ENCODE results near the gene PHKG1. TPM values are rescaled to one million over a fixed set of nuclear protein-coding genes. Genes with fewer than 3 reads are reported as not detected.
"Not testable (repeated sequence)": the region's sequence is repeated elsewhere in the genome, so short reads cannot be mapped to it uniquely, and the experiment has no call there.

The PHKG1 gene
- total RNA-seq (2022) (1.2 and 2.4 TPM in 2 replicates), Bru-seq, nascent RNA (percentile 38 among the genes with signal in this experiment), BruChase-seq, experiment 1, labeled RNA remaining after a 6-hour chase (percentile 62 among the genes with signal in this experiment), BruChase-seq, experiment 2, labeled RNA remaining after a 2-hour chase (percentile 50 among the genes with signal in this experiment)
- long read RNA-seq, partial matches to known transcripts: 0 of 2 reads
- long read RNA-seq, other reads (novel, unspliced or antisense): 2 of 2 reads

DNA sequence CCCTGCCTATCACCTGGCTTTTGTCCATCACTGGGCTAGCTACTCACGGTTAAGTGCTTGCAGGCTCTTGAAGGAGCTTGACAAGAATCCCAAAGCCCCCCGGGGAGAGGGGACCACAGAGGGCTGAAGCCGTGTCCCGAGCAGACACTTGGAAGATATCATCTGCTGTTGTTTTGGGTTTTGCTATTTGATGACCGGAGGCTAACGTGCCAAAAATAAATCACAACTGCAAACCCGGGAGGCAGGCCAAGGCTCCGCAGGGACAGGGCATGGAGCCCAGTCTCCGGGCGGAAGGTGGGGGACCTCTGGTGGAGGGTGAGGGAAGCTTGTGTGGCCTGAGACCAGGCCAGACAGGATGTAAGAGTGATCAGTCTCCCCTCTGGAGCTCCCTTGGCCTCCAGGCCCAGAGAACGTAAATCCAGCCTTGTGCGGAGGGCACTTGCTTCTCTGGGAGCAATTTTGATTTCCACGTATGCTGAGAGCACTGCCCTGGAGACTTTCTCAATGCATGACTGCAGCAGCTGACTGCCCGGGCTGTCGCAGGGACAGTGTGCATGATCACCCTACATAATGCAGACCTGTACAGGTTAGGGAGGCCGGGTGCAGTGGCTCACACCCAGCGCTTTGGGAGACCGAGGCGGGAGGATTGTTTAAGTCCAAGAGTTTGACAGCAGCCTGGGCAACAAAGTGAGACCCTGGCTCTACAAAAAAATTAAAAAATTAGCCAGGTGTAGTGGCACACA lies at the start of gene PHKG1:
TSS of gene PHKG1 (minus strand) at position 164 of the 743 bp plus-strand sequence. CDS start 4,011 bp downstream, outside the sequence.
- BruUV-seq (replicated peaks): no TSS peak
- H3K36me3 Mint-ChIP-seq (ENCODE audit: insufficient read depth, unreplicated experiment): peaks cover 6% of the 10 kb centered on the region
- H3K4me3 Mint-ChIP-seq (ENCODE audit: unreplicated experiment): no peak within 1 kb of the TSS
- ChIA-PET POLR2A (interaction anchor here (0.6 to 1.3 kb wide), 4 partner anchors 13 to 126 kb away, joined by 3 to 5 read pairs (median 3); no protein-coding TSS in a partner anchor), CTCF (interaction anchor here (0.7 to 3.3 kb wide), 16 partner anchors 9 to 960 kb away, joined by 3 to 19 read pairs (median 4); partner anchors contain the start of gene CHCHD2)
- H3K27ac Mint-ChIP-seq (ENCODE audit: low read depth, unreplicated experiment): no peak within 1 kb of the TSS
- H3K9me3 Mint-ChIP-seq (ENCODE audit: unreplicated experiment): no peaks in the 10 kb centered on the region
- H3K4me1 Mint-ChIP-seq (ENCODE audit: insufficient read depth, unreplicated experiment): peaks cover 5% of the 10 kb centered on the region
- peak; percentile 84 for DNase-seq (ENCODE audit: unreplicated experiment)
- TF ChIP-seq, protein P1, sequence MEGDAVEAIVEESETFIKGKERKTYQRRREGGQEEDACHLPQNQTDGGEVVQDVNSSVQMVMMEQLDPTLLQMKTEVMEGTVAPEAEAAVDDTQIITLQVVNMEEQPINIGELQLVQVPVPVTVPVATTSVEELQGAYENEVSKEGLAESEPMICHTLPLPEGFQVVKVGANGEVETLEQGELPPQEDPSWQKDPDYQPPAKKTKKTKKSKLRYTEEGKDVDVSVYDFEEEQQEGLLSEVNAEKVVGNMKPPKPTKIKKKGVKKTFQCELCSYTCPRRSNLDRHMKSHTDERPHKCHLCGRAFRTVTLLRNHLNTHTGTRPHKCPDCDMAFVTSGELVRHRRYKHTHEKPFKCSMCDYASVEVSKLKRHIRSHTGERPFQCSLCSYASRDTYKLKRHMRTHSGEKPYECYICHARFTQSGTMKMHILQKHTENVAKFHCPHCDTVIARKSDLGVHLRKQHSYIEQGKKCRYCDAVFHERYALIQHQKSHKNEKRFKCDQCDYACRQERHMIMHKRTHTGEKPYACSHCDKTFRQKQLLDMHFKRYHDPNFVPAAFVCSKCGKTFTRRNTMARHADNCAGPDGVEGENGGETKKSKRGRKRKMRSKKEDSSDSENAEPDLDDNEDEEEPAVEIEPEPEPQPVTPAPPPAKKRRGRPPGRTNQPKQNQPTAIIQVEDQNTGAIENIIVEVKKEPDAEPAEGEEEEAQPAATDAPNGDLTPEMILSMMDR (IDR thresholded peaks at IDR 0.05; ENCODE audit: unreplicated experiment): peak; percentile 31
- intact Hi-C loops (cut with micrococcal nuclease): no loop called here
- no peaks in the 10 kb centered on the region for H3K27me3 Mint-ChIP-seq (ENCODE audit: insufficient read depth, unreplicated experiment)

DNA sequence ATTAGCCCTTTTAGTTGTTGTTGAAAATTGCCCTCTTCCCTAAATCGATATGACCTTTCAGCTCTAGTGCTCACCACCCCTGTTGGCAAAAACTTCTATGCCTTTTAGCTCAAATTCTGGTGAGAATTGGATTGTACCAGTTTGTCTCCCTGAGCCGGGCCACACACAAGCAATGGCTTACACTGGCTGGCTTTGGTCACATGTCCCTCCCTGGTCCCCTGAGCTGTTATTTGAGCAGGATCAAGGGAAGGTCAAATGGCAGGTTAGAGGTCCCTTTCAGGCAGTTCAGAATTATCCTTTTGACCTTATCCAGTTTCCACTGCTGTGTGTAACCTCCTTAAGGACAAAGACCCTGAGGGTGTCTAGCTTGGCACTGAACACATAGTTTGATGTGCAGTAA lies 38.3 kb upstream of the PHKG1 start:
- H3K27me3 Mint-ChIP-seq (ENCODE audit: insufficient read depth, unreplicated experiment); intact Hi-C loops (cut with micrococcal nuclease); H3K27ac Mint-ChIP-seq (ENCODE audit: low read depth, unreplicated experiment); BruUV-seq (replicated peaks); H3K36me3 Mint-ChIP-seq (ENCODE audit: insufficient read depth, unreplicated experiment); DNase-seq (ENCODE audit: unreplicated experiment); POLR2A ChIA-PET; H3K4me3 Mint-ChIP-seq (ENCODE audit: unreplicated experiment); H3K4me1 Mint-ChIP-seq (ENCODE audit: insufficient read depth, unreplicated experiment); CTCF ChIA-PET; H3K9me3 Mint-ChIP-seq (ENCODE audit: unreplicated experiment): not testable (repeated sequence)

- no peak for DNase-seq (ENCODE audit: unreplicated experiment)
- intact Hi-C loops (cut with micrococcal nuclease): no loop called here
- ChIA-PET CTCF (no interaction called here), POLR2A (no interaction called here)
- no TSS peak for BruUV-seq (replicated peaks)
- TF ChIP-seq, protein P1 (IDR thresholded peaks at IDR 0.05; ENCODE audit: unreplicated experiment): no peak
- Mint-ChIP-seq H3K27me3 (ENCODE audit: insufficient read depth, unreplicated experiment) (no peaks in the 10 kb centered on the region), H3K4me3 (ENCODE audit: unreplicated experiment) (no peak overlapping the region), H3K4me1 (ENCODE audit: insufficient read depth, unreplicated experiment) (no peaks in the 10 kb centered on the region), H3K9me3 (ENCODE audit: unreplicated experiment) (no peaks in the 10 kb centered on the region), H3K36me3 (ENCODE audit: insufficient read depth, unreplicated experiment) (no peaks in the 10 kb centered on the region), H3K27ac (ENCODE audit: low read depth, unreplicated experiment) (no peak overlapping the region)
Measured at GRCh38 chr7:56127241-56127975, 34.7 kb upstream of the PHKG1 start.

- POLR2A ChIA-PET: no interaction called here
- no peak overlapping the region for H3K4me3 Mint-ChIP-seq (ENCODE audit: unreplicated experiment)
- CTCF ChIA-PET: no interaction called here
Measured at GRCh38 chr7:56125831-56126230, 33.1 kb upstream of the PHKG1 start.

More at GRCh38 chr7:56125831-56126230, 33.1 kb upstream of the PHKG1 start:
- no TSS peak for BruUV-seq (replicated peaks)
- intact Hi-C loops (cut with micrococcal nuclease): no loop called here
- Mint-ChIP-seq H3K4me1 (ENCODE audit: insufficient read depth, unreplicated experiment) (no peaks in the 10 kb centered on the region), H3K36me3 (ENCODE audit: insufficient read depth, unreplicated experiment) (no peaks in the 10 kb centered on the region), H3K9me3 (ENCODE audit: unreplicated experiment) (peaks cover 5% of the 10 kb centered on the region), H3K27me3 (ENCODE audit: insufficient read depth, unreplicated experiment) (no peaks in the 10 kb centered on the region), H3K27ac (ENCODE audit: low read depth, unreplicated experiment) (no peak overlapping the region)
- no peak for DNase-seq (ENCODE audit: unreplicated experiment)
- TF ChIP-seq, protein P1 (IDR thresholded peaks at IDR 0.05; ENCODE audit: unreplicated experiment): no peak

Measured in MCF 10A (cell line).